Measurements from ENCODE around the gene GNPAT.

The GNPAT gene

DNA sequence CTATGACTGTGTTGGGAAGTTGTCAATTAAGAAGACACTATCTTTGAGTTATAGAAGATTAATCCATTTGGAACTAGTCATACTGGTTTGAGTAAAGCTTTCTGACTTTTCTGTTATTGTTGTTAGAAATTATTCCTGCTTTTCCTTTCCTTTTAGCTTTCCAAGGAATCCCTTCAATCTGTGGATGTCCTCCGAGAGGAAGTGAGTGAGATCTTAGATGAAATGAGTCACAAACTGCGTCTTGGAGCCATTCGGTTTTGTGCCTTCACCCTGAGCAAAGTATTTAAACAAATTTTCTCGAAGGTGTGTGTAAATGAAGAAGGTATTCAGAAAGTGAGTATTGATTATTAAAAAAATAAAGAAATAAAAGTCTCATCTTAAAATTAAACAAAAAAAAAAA lies 19.3 kb downstream of the GNPAT start:
- DNase-seq: no peak

DNA sequence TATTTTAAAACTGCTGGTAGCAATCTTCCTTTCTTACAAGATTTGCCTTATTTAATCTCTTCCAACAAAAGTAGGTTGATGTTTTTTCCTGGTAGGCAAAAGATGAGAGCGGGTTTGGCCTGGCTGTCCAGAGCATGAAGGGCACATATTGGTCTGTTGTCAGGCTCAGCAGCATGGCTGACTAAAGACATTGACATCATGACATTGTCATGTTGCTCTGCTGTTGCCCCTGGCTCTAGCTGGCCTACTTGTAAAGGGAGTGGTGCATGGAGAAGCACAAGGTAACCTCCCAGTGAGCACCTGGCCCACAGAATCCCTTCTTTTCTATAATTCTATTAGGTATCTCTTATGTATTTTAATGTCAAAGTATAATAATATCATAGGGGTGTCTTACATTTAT lies 23.6 kb downstream of the GNPAT start:
- no peak for DNase-seq

DNA sequence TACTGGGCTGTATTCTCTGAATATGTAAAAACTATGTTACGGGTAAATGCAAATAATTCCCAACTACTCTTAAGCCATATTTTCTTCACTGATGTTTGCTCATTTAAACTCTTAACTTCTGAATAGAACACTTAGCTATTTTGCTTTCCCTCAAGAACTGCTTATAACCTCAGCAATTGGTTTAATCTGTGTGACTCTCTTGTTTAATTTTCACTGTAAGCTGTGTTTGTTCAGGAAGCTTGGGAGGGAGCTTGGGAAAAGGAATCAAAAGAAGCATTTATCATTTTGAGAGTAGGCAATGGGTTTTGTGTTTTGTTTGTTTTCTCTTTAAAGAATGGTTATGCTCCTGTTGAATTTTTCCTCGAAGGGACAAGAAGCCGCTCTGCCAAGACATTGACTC lies 24.4 kb downstream of the GNPAT start:
- DNase-seq: no peak

DNA sequence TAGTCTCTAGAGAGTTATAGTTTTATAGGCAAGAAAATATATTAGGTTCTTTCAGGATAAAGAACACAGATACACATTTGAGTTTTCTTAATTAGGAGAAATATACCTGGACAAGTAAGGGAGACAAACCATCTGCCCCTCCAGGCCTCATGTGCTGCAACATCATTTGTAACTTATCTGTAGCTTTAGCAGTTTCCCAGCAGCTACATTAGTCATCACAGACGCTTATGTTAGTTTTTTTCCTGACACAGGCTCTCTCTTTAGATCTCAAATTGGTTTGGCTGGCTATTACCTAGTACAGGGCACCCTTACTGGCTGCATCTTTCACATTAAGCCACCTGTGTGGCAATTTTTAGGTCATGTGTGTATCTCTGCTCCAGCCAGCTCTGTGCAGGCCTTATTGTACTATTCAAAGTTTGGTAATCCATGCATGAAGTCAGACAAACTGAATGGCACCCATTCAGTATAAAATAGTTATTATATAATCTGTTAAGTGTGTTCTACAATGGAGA lies 25.9 kb downstream of the GNPAT start:
- no peak for DNase-seq

DNA sequence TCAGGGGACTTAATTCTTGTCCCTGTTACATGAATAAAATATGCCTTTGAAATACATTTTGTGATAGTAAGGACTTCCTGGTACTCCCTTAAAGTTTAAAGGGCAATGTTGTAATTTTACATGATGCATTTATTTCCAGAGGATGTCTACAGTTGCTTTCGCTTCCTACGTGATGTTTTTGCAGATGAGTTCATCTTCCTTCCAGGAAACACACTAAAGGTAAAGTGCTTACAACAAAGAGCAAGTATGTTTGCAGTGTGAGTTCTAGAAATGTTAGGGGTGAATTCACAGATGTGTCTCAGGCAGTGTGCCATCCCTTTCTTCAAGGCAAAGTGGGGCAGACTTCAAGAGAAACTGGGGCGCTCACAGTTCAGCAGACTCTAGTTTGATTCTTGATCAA lies 31.2 kb downstream of the GNPAT start:
- no peak for DNase-seq

DNA sequence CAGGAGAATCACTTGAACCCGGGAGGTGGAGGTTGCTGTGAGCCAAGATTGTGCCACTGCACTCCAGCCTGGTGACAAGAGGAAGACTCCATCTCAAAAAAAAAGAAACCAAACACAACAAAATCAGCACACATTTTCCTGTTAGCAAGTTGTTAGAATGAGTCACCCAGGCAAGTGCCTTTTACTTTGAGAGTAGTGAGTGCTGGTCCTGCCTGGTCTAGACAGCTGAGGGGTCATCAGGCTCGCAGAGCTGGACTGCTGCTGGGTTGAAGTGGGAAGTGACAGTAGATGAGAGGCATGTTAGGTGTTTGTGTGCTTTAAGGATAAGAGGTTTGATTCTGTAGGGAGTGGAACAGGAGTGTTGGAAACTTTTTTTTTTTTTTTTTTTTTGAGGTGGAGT lies 31.9 kb downstream of the GNPAT start:
- no peak for DNase-seq

DNA sequence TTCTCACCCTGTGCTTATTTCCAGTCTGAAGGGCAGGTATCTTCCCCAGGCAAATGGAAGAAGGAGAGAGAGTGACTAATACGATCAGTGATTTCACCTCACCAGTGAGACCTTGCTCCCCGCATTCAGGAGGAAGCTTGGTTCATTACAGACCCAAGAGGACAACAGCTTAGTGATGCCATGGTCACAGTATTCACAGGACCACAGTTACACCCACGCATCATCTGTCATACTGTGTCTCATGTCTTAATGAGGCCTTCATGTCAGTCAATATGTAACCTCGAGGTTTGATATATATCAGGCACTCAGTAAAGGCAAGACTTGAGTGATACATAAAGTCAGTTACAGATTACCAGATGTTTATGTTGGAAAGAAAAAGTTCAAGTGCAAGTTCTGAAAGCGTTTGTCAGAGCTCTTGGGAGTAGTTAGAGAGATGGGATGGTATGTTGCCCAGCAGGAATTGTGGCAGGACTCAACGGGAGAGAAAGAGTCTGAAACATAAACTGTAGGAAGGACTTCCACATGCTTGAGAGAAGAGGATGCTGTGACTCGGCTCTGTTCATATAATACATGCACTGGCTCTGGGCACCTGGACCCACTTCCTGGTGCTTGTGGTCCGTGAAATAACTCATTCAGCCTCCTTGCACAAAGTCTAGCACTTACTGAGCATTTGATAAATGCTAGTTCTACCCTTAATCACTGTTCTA lies 33.3 kb downstream of the GNPAT start:
- DNase-seq: no peak

DNA sequence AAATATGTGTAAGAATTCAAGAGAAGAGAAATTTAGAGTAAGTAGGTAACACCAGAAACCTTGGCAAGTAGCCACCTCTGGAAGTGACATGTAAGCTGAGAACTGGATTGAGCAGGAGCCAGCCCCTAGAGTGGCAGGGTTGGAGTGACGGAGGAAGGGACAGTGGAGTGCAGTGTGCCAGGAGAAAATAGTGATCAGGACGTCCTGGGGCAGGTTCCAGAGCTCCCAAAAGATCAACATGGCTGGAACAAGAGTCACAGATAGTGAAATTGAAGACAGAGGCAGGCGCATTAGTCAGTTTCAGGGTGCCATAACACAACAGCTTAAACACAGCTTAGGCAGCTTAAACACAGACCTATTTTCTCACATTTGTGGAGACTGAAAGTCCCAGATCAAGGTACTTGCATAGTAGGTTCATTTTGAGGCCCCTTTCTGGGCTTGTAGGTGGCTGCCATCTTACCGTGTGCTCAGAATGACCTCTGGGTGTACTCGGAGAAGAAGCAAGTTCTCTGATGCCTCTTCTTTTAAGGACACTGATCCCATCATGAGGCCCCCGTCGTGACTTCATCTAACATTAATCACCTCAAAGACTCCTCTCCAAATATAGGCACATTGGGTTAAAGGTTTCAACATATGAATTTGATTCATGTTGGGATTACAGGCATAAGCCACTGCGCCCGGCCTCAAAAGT lies 37.2 kb downstream of the GNPAT start:
- DNase-seq: no peak

DNA sequence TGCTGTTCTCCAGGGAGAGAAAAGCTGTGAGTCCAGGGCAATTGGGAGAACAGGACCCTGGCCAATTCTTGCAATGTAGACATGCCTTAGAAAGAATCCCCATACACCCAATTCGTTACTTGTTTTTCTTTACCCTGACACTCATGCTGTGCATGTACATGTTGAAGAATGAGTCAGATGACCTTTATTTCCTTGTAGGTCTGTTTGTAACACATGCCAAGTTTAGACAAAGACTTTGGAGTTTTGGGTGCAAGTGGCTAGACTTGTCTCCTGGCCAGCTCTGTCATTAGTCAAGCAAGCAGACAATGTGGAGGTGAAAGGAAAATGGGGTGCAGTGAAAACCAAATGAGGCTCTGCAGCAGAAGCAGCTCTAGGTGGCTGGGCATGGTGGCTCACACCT lies 38.1 kb downstream of the GNPAT start:
- no peak for DNase-seq

DNA sequence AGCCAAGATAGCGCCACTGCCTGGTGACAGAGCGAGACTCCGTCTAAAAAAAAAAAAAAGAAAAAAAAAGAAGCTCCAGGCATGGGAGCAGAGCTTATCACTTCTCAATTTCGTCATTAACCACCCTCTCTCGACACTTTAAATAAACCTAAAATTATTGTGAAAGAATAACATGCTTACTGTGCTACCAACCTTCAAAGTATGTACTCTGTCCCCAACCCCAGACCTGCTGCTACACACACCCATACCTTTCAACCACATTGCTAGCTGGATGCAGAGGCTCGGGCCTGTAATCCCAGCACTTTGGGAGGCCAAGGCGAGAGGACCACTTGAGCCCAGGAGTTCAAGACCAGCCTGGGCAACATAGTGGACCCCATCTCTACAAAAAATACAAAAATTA lies 38.7 kb downstream of the GNPAT start:
- DNase-seq: no peak

DNA sequence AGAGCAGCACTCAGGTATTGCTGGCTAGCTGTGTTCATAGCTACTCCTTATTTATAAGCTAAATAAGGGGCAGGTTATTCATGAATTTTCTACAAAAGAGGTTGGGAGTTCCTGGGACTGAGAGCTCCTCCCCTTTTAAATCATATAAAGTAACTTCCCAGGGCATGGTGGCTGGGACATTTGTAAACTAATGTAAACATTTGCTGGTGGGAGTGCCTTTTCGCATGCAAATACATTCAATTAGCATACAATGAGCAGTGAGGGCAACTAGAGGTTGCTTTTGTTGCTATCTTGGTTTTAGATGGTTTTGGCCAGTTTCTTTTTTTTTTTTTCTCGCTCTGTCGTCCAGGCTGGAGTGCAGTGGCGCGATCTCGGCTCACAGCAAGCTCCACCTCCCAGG lies 43.4 kb downstream of the GNPAT start:
- no peak for DNase-seq

DNA sequence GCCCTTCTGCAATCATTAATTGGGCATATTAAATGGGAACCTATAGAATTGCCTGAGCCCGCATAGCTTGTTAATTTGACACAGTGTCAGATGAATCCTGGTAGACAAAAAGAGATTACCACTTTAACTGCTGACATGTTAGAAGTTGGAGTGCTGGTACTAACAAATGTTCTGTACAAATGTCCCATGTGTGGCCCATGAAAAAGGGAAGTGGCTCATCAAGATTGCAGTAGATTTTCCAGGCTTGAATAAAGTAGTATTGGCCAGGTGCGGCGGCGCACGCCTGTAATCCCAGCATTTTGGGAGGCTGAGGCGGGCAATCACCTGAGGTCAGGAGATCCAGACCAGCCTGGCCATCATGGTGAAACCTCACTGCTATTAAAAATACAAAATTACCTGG lies 45.6 kb downstream of the GNPAT start:
- DNase-seq: no peak

DNA sequence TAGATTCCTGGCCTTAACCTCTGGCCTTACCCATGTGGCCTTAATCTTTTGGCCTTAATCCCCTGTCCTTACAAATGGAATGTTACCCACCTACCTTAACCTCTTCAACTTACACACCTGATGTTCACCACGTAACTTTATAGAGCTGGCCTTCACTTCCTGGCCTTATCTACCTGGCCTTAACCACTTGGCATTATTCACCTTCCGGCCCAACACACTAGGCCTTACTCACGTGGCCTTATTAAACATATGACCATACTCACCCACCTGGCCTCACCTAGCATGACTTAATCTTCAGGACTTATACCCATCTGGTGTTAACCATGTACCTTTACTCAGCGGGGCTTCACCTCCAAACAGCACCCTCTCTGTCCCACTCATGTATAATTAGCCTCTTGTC lies 54.9 kb downstream of the GNPAT start:
- DNase-seq: no peak

DNA sequence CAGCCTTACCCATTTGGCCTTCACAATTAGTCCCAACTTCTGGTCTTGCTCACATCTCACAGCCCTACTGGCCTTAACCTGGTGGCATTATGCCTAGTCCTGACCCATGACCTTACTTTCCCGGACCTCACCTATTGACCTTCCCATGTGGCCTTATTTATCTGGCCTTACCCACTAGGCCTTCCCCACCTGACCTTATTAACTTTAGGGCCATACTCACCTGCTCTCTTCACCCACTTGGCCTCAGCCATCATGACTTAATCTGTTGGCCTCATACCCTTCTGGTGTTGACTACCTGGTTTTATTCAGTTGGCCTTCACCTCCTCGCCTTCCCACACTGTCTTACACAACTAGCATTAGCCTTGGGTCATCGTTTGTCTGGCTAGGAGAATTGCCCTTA lies 61.0 kb downstream of the GNPAT start:
- DNase-seq: no peak

DNA sequence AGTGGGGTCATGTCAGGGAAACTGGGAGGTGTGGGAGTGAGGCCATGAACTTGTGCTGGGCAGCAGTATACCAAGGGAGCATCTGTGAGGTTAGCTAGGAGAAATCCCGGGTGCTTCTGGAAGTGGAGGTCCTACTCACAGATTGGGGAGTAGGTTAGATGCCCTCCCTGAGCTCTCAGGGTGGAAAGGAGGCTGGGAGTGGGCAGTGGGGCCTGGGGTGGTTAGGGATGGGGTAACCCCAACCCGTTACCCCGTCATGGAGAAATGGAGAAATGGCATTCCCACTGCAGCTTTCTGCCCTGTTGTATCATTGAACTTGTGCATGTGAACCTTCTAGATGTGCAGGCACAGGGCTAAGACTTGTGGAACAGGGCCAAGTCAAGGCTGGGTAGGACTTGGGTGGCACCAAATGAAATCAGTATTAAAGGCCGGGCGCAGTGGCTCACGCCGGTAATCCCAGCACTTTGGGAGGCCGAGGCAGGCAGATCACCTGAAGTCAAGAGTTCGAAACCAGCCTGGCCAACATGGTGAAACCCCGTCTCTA lies 69.5 kb downstream of the GNPAT start:
- no peak for DNase-seq

DNA sequence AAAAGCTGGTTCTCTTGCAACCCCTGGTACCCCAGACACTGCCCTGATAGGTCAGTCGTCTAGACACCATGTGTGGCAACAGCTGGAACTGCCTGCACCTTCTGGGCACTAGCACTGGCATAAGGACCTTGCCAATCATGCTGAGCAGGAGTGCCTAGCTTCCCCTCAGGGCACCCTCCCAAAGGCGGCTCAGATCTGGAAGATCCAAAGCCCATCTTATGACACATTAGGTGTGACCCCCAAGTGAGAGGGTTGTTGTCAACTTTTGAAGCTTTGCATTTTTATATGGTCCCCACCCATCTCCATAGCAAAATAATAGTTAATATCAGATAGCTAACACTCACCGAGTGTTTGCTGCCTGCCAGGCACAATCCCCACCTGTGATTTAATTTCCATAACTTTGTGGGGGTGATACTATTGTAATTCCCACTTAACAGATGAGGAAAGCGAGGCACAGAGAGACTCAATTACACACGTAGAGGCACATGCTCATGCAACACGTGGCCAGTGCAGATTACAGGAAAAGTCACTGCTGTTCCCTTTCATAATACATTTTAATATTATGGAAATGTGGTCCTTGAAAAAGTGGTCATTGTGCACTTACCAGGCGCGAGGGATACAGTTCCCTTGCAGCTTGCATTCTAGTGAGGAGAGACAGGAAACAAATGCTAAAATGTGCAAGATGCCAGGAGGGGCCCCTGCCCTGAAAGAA lies 70.9 kb downstream of the GNPAT start:
- no peak for DNase-seq

DNA sequence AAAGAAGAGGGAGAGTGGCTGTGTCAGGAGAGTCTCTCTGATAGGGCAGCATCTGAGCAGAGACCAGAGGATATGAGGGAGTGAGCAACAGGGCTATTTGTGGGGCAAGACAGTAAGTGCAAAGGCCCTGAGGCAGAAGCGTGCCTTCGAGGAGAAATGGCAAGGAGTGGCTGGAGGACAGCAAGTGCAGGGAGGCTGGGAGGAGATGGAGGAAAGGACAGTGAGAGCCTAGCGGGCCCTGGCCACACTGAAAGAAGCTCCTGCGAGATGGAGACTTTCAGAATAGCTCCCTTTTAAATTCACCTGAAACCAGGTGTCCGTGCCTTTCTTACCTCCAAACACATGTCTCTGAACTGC lies 71.4 kb downstream of the GNPAT start:
- DNase-seq: no peak

DNA sequence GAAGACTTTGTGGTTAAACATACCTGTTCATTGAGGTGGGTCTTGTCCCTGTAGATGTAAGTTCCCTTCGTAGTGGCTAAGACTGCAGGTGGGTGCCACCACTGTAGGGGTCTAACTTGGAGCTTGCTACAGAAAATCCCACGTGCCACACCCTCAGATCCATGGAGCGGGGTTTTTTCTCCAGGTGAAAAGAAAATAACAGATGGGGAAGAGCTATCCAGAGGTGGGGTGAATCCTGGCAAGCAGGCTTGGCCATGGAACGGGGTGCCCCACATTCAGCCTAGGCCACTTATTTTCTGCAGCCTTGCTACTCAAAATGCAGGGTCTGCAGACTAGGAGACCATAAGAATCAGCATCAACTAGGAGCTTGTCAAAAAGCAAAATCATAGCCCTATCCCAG lies 72.6 kb downstream of the GNPAT start:
- DNase-seq: no peak

DNA sequence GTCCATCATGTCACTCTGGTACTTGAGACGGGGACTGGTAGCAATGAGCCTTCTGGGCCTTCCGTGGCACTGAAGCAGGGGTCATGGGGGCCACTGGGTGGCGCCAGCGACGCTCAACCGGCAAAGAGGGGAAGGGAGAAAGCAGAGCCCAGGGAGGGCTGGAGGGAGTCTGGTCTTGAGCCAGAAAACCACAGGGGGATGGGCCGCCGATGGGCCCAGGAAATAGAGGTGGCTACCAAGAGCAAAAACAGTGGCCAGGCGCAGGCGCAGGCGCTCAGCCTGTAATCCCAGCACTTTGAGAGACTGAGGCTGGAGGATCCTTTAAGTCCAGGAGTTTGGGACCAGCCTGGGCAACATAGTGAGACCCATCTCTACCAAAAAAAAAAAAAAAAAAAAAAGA lies 74.9 kb downstream of the GNPAT start:
- DNase-seq: no peak

DNA sequence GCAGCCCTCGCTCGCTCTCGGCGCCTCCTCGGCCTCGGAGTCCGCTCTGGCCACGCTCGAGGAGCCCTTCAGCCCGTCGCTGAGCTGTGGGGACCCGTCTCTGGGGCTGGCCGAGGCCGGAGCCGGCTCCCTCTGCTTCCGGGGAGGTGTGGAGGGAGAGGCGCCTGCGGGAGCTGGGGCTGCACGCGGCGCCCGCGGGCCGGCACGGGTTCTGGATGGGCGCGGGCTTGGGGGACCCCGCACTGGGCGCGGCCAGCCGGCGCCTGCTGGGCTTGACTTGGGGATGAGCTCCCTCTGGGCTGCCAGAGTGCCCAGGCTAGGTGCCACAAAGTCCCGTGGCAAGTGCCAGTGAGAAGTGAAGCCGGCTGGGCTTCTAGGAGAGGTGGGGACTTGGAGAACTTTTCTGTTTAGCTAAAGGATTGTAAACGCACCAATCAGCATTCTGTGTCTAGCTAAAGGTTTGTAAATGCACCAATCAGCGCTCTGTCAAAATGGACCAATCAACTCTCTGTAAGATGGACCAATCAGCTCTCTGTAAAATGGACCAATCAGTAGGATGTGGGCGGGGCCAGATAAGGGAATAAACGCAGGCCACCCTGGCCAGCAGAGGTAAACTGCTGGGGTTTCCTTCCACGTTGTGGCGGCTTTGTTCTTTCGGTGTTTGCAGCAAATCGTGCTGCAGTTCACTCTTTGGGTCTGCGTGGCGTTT lies 76.4 kb downstream of the GNPAT start:
- DNase-seq: no peak

DNA sequence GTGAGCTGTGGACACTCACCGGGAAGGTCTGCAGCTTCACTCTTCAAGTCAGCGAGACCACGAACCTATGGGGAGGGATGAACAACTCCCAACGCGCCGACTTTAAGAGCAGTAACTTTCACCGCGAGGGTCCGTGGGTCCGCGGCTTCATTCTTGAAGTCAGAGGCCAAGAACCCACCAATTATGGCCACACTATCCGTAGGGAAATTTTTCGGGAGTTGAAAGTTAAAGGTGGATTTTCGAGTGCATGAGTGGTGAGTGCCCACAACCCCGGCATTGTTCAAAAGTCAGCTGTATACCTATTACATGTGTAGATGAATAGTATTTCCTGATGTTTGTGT lies 77.0 kb downstream of the GNPAT start:
- no peak for DNase-seq

DNA sequence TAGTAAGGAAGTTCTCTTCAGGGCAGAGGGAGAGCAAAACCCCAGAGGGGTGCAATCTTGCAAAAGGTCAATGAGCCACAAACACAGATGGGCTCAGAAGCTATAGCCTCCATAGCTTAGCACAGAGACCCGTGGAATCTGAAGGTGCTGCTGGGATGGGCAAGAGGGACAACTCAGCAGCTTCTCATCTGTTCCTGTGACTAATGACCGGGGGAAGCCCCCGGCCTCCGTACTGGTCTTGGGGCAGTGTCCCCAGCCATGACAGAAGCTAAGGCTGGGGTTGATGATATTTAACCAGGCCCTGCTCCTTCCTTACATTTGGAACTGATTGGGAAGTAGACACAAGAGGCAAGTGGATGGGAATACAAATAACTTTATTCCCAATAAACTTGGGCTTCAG lies 77.6 kb downstream of the GNPAT start:
- DNase-seq: no peak

DNA sequence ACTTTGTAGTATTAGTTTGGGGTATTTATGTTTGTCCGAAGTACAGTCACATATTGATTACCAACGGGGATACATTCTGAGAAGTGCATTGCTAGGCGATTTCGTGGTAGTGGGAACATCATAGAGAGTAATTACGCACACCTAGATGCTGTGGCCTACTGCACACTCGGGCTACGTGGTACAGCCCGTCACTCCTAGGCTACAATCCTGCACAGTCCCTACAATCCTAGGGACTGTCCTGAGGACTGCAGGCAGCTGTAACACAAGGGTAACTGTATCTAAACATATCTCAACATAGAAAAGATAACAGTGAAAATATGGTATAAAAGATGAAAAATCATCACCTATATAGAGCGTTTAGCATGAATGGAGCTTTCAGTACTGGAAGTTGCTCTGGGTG lies 78.1 kb downstream of the GNPAT start:
- no peak for DNase-seq

All from right forelimb (tissue), 1 donor.